NAMALWA (cell line): ENCODE measurements around the gene HSF2.

Experiments used
- DNase-seq: peaks from one replicate; pipeline ENCODE4 v3.0.0-alpha.2; 2015; ENCODE audit warnings: low spot score

HSF2 gene, protein sequence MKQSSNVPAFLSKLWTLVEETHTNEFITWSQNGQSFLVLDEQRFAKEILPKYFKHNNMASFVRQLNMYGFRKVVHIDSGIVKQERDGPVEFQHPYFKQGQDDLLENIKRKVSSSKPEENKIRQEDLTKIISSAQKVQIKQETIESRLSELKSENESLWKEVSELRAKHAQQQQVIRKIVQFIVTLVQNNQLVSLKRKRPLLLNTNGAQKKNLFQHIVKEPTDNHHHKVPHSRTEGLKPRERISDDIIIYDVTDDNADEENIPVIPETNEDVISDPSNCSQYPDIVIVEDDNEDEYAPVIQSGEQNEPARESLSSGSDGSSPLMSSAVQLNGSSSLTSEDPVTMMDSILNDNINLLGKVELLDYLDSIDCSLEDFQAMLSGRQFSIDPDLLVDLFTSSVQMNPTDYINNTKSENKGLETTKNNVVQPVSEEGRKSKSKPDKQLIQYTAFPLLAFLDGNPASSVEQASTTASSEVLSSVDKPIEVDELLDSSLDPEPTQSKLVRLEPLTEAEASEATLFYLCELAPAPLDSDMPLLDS

DNA sequence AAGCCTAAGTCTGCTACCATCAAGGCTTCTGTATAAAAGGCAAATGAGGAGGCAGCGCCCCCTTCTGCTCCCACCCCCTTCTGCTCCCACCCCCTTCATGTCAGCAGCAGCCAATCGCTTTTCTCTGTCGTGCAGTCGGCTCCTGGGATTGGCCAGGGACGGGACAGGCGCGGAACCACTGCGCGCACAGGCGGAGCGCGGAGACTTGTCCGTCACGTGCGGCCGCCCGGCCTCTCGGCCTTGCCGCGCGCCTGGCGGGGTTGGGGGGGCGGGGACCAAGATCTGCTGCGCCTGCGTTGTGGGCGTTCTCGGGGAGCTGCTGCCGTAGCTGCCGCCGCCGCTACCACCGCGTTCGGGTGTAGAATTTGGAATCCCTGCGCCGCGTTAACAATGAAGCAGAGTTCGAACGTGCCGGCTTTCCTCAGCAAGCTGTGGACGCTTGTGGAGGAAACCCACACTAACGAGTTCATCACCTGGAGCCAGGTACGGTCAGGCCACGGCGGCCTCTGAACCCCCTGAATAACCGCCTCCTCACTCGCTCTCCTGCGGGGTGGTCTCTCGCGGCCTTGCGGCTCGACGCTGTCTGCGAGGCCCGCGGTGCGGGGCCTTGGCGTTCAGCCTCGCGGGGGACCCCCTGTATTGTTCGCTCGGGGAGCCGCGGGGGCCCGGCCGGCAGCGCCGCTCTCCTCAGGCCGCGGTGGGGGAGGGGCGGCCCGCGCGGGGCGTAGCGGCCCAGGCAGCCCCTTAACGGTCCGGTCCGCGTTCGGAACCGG, at the start of gene HSF2:
HSF2 (plus strand) TSS at position 305 of the 773 bp plus-strand sequence; CDS start at position 391, 86 bp downstream.
- DNase-seq, result peak; percentile 97

DNA sequence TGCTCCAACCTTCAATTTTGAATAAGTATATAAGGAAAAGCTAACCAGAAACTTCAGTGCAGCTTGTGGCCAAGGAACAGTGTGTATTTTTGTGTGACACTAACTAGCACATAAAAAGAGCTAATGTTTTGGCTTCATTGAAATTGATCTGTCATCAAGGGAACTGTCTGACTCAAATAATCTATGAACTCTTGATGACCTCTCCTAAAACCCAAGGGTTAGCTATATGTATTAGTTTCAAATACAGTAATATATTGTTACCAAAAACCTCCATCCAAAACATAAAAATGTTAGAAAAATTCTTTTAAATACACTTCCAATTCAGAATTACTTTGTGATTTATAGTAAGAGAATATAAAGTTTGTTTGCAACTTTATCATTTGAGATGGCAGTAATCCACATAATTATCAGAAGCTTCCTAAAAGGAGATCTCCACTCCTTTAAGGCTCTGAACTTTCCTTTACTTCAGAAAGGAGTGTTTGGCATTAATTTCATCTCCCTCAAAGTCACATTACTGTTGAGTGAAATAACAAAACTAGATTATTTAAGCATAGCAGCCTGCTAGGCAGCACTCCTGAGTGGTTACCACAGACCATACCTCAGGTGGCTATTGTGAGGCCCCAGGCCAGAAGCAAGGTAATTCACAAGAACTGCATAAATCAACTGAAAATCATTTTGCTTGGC, 46.3 kb upstream of the HSF2 start:
- DNase-seq, result no peak

DNA sequence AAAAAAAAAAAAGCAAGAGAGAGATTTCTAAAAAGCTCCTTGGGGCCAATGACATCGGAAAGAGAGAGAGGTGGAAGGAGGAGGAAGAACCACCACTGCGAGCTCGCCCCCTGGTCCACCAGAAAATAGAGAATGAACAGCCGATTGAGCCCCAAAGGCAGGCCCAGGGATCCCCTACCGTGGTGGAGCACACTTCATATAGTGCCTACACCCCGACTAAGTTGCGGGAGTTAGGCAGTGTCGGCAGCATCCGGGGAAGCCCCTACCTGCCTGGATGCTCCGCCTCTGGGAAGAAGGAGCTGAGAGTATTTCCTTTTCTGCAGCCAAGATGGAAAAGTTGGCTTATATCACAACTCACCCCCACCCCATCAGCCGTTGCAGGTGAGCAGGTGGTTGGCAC, 38.6 kb upstream of the HSF2 start:
- no peak for DNase-seq

DNA sequence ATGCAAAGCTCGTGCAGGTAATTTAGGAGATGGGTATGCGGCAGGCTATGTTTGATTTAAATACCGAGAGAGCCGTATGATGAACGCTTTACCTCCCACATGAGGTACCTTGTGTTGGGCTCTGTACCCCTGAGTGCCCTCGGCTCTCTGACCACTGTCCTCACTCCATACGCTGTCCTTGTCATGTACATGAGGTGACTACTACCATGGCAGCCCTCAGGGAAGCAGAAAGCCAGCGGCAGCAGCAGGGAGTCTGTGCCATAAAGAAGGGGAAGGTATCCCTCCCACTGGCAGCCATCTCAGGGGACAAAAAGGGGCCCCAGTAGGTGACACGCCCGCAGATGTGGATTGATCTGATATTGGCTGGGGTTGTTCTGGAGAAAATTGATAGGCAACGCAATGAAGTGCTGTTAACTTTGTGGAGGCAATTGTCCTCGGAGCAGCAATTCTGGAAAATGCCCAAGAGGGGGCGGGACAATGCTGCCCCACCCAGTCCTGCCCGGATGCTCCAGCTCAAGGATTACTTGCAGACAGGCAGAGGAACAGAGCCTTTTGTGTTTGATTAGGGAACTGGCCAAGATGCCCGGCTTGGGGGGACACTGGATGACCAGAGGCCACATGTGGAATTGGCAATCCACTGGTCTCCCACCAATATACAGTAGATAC, 38.0 kb upstream of the HSF2 start:
- DNase-seq, result no peak

DNA sequence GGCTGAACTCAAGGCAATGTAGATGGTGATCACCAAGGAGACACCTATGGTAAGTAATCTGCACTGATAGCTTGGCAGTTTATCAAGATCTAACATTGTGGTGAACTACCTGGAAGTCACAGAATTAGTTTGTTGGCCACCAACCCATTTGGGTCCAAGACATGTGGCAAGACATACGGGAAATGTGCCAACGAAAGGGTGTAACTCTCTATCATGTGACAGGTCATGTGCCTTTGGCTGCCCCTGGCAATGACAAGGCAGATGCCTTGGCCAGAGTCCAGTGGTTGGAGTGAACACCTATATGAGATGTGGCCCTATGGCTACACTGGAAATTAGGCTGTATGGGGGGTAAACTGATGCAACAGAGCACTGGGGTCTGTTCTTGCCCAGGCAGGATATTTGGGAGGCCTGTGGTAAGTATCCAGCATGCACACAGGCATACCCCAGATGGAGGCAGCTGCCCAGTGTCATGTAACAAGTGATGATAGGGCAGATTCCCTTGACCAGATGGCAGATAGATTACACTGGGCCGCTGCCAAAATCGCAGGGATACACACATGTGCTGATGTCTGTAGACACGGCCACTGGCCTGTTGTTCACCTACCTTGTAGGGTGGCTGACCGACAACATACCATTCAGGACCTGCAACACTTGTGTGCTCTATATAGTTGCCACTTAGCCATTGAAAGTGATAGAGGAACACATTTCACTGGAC, 35.5 kb upstream of the HSF2 start:
- DNase-seq, result no peak

DNA sequence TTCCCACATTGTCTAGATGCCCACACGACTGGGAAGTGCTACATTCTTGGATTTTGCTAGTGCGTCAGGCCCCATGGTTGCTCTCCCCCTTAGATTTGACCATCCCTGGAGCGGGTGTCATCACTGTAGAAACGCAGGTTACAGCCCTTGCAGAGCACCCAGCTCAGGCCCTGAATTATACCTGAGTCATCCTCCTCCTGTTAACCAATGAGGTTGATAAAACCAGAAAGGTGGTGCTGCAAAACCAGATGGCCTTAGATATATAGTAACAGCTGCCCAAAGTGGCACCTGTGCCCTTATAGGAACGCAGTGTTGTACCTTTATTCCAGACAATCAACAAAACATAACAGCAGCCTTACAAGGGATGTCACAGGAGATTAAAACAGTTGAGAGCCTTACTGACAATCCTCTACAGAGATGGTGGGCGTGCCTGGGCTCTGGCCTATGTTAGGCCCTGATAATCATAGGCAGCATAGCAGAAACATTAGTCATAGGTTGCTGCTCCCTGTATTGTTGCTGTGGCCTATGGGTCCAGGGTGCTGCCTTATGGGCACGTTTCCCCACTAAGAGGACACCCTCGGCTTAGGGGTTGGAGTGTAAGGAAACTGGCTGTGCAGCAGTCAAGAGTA, 33.6 kb upstream of the HSF2 start:
- no peak for DNase-seq

DNA sequence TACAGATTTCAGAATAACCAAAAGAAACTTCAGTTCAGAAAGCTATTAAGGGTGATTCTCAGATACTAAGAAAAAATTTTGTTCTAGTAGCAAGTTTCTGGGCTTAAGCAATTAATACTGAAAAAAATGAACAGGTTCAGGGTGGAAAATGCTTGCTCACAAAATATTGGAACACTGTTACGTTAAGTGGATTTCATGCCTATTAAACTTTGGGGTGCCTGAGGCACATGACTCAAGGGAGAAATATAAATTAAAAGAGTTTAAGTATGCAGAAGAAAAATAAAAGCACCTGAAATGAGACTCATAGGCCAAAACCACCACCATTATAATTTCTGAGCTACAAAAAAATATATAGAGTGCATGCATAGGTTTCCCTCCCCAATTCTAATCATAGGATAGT, 32.3 kb upstream of the HSF2 start:
- DNase-seq, result no peak

DNA sequence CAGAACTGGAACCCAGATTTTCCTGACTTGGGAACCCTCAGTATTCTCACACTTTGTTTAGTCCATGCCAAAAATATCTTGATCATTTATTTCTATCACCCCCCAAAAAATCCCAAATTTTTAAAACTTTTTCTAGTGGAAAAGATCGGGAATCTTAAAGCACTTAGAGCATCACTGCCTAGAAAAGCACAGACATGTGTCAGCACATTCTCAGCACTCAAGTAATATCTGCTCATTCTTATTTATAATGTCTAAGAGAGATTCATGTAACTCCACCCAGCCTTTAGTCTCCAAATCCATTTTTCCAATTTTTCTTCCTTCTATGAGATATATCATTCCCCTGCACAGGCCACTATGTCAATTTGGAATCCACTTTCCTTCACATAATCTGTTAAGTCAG, 29.9 kb upstream of the HSF2 start:
- DNase-seq, result no peak

DNA sequence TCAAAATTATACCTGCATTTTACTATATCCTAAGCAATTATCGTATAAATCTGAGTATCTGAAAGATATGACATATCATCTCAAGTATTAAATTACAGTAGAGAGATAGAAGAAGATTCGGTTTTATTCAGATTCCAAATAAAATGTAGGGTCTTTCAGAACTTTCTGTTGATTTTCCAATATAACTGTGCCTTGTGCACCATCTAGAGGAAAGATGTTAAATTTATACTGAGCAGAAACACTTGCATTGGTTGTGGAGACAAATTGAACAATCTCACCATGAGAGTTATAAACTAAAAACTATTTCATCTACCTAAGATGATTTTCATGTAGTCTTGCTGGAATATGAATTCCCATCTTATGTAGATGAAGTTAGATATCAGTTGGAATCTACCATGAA, 26.8 kb upstream of the HSF2 start:
- DNase-seq, result peak; percentile 22

DNA sequence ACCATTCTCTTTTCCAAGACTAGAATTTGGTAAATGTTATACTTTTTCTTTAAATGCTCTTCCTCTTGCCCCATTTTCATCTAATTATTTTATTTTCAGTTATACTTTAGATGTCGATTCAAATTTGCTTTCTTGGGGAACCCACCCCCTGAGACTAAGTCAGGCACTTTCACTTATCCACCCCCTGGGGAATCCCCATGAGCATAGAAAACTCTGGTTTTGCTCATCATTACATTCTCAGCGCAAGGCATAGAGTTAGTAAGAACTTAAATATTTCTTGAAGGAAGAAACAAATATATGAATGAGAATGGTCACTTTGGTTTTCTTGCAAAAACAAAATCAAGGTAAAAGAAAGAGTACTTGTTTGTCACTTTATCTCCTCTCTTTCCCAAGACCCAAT, 25.1 kb upstream of the HSF2 start:
- no peak for DNase-seq

DNA sequence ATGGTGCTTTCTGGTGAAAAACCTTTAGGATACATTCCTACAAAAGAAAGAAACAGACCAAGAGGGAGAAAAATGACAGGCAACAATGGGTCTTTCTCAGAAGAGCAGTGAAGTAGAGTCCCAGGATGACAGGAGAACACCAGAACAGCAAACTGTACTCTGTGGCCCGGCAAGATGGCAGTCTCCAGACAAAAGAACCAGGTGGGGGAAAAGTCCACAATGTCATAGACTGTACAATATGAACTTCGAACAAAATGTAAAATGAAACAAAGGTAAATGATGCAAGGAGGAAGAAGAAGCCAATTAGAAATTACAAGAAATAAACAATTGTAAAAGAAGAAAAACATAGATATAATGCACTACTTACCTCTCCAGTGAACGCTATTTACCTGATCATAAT, 23.2 kb upstream of the HSF2 start:
- no peak for DNase-seq

DNA sequence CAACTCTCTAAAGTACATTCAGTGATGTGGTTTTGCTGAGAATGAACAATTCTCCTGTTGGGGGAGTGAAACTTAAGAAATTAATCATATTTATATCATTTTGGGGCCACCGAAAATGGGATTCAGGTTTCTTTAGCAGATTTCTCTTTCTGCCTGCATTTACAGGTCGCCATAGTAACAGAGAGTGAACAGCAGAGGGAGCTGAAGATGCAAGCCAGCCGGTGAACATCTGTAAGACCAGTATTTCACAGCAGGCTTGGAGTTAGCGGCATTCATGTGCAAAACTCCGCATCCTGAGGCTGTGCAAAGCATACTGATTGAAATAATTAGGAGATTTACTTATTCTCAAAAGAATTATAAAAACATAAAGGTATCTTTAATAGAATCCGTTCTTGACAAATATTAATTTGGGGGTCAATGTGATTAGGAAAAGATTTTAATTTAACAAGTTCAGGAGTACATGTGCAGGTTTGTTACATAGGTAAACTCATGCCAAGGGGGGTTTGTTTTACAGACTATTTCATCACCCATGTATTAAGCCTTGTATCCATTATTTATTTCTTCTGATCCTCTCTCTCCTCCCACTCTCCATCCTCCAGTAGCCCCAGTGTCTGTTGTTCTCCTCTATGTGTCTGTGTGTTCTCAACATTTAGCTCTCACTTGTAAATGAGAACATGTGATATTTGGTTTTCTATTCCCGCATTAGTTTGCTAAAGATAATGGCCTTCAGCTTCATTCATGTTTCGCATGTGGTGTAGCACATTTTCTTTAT, 17.8 kb upstream of the HSF2 start:
- peak; percentile 57 for DNase-seq

DNA sequence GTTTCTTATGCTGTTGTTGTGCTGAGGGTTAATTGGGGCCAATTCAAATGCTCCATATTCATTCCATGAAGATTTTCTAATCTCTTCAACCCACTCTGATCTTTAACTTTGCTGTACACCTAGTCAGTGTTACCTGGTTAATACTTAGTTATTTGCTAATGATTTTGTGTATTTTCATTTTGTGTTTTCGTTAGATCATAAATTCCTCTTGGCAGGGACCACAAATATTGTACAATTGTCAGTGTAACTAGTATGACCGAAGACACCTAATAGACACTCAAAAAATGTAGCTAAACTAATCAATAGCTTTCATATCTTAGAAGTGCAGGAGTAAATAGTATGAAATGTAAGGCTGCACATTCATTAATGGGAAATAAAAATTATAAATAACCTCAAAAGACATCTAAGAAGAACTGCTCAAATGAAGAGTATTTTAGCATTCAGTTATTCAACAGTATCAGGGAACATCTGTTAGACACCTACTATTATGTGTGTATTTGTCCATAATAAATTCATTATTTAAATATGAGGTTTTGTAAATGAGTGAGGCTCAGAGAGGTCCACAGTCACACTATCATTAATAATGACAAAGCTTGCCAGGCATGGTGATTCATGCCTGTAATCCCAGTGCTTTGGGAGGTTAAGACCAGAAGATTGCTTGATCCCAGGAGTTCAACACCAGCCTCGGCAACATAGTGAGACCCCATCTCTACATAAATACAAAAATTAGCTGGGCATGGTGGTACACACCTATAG, 13.4 kb upstream of the HSF2 start:
- no peak for DNase-seq

DNA sequence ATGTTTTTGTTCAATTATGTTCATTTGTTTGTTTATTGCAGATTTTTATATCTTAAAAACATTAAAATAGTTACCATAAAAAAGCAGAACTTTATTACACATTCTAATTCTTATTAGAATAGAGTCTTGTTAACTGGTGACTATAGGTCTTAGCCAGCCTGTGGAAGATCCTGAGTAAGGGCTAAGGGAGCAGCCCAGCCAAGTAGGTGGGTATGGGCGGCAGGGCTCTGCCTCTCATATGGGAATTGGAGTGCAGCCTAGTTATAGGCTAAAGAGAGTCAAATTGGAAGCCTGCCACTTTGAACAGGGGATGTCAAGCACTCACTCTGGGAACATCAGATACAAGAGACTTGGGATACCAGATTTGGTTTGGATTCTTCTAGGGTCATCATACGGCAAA, 10.5 kb upstream of the HSF2 start:
- no peak for DNase-seq

DNA sequence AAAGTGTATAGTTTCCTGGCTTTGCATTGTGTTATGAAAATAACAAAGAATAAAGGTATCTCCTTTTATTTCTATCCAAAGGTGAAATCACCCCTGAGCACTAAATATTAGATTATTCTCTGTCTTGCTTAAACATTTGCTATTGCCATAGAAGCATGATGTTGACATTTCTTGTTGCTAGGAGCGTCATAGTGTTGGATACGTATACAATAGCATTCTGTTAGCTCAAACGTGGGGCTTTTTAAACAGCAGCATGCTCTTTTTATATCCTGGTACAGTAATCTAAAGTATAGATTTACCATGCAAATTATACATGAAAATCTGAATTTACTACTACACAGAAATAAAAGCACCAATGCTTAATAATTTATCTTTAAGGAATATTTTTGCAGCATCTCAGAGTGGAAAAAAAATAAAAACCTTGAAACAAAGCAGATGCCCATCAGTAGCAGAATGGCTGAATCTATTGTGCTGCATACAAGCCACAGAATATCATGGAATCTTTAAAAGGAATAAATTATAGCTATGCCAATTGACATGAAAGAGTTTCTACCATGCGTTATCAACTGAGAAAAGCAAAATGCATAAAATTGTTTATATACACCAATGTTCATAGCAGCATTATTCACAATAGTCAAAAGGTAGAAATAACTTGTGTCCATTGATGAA, 9.6 kb upstream of the HSF2 start:
- no peak for DNase-seq

DNA sequence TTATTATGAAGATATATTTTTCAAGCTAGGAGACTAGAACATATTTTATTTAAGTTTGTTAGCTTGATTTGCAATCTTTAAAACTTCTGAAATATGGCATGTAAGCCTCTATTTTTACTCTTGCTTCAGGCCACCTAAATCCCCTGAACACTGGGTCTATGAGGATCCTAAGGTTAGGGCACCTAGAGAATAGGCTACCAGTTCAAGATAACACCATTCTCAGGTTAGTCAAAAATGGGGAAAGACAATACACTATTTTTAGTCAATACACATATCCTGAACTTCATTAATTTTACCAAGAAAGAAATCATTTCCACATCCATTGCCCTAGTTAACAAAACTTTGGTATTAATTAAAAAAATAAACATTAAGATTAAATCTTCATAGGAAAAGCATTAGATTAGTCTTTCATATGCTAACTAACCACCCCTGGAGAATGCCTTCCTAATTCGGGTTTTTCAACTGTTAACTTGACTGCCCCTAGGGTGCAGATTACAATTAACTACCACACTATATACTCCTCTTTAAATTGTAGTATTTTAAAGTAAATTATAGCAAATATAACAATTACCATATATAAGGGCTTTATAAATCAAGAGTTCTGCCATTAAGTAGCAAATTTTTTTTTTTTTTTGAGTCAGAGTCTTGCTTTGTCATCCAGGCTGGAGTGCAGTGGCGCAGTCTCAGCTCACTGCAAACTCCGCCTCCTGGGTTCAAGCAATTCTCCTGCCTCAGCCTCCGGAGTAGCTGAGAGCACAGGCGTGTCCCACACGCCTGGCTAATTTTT, 6.7 kb upstream of the HSF2 start:
- no peak for DNase-seq

DNA sequence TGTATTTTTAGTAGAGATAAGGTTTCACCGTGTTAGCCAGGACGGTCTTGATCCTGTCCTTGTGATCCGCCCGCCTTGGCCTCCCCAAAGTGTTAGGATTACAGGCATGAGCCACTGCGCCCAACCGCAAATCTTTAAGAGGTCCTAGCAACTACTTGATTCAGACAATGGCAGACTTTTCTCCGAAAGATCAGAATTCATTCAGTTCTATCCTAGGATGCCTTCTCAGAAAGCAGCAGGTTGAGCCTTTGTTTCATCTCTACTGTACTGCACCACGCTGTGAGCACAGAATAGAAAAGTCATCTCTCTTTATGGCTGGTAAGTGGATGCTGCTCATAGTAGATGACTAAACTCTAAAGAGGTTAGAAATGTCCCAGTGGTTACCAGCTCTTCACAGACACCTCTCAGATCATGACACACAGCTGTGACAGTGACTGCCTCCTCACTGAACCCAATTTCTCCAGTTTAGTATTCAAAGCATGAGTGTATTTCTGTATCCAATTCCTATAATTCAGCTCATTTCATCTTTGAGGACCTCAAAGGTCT, 6.0 kb upstream of the HSF2 start:
- DNase-seq, result no peak

DNA sequence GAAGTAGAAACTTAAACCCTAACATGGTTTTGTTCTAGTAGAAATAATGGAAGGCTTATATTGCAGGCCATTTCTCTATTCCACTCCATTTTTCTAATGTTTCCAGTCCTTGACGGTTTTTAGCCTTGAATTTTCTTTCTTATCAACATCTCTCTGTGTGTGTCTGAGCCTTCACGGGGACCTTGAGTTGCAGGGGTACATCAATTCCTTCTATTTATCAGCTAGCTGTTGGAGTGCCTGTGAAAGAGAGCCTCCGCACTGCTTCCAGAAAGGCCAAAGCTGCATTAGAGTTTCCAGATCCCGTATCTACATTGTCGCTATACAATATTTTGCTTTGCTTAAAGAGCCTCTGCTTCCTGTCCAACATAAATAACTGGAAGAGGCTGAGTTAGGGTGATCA, 5.4 kb upstream of the HSF2 start:
- DNase-seq, result no peak
